ENCODE measurements around the gene HMGCR. TPM values are rescaled to one million over a fixed set of nuclear protein-coding genes. Genes with fewer than 3 reads are reported as not detected.

The HMGCR gene
- total RNA-seq, 1 experiment from 2014 or later: 224 TPM

GRCh38 chr5:75365740-75366139 lies 28.7 kb downstream of the HMGCR start:
- Mint-ChIP-seq H3K9me3 (ENCODE audit: low read depth, unreplicated experiment) (no peaks in the 10 kb centered on the region), H3K27ac (ENCODE audit: unreplicated experiment) (peak overlapping the region; percentile 51), H3K36me3 (ENCODE audit: insufficient read depth, unreplicated experiment) (peaks cover 64% of the 10 kb centered on the region), H3K4me1 (ENCODE audit: low read depth, unreplicated experiment) (no peaks in the 10 kb centered on the region), H3K27me3 (ENCODE audit: unreplicated experiment) (no peaks in the 10 kb centered on the region), H3K4me3 (ENCODE audit: low read depth, unreplicated experiment) (no peak overlapping the region)
- TF ChIP-seq, protein P1, sequence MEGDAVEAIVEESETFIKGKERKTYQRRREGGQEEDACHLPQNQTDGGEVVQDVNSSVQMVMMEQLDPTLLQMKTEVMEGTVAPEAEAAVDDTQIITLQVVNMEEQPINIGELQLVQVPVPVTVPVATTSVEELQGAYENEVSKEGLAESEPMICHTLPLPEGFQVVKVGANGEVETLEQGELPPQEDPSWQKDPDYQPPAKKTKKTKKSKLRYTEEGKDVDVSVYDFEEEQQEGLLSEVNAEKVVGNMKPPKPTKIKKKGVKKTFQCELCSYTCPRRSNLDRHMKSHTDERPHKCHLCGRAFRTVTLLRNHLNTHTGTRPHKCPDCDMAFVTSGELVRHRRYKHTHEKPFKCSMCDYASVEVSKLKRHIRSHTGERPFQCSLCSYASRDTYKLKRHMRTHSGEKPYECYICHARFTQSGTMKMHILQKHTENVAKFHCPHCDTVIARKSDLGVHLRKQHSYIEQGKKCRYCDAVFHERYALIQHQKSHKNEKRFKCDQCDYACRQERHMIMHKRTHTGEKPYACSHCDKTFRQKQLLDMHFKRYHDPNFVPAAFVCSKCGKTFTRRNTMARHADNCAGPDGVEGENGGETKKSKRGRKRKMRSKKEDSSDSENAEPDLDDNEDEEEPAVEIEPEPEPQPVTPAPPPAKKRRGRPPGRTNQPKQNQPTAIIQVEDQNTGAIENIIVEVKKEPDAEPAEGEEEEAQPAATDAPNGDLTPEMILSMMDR (IDR thresholded peaks at IDR 0.05; ENCODE audit: unreplicated experiment): no peak
- intact Hi-C loops (cut with micrococcal nuclease; ENCODE audit: unreplicated experiment): no loop called here
- no peak for DNase-seq
- BruUV-seq (replicated peaks): no TSS peak
- CTCF ChIA-PET: interaction anchor here (0.6 kb wide), 1 partner anchor 275 kb away, joined by 3 read pairs; no protein-coding TSS in a partner anchor

- Mint-ChIP-seq H3K9me3 (ENCODE audit: low read depth, unreplicated experiment) (no peaks in the 10 kb centered on the region), H3K27me3 (ENCODE audit: unreplicated experiment) (no peaks in the 10 kb centered on the region), H3K4me3 (ENCODE audit: low read depth, unreplicated experiment) (no peak overlapping the region), H3K4me1 (ENCODE audit: low read depth, unreplicated experiment) (no peaks in the 10 kb centered on the region), H3K36me3 (ENCODE audit: insufficient read depth, unreplicated experiment) (peaks cover 64% of the 10 kb centered on the region), H3K27ac (ENCODE audit: unreplicated experiment) (peak overlapping the region; percentile 13)
- CTCF ChIA-PET: no interaction called here
- intact Hi-C loops (cut with micrococcal nuclease; ENCODE audit: unreplicated experiment): no loop called here
- DNase-seq: no peak
- BruUV-seq (replicated peaks): no TSS peak
- TF ChIP-seq, protein P1 (IDR thresholded peaks at IDR 0.05; ENCODE audit: unreplicated experiment): no peak
Observed at GRCh38 chr5:75366787-75367186, 29.8 kb downstream of the HMGCR start.

DNA sequence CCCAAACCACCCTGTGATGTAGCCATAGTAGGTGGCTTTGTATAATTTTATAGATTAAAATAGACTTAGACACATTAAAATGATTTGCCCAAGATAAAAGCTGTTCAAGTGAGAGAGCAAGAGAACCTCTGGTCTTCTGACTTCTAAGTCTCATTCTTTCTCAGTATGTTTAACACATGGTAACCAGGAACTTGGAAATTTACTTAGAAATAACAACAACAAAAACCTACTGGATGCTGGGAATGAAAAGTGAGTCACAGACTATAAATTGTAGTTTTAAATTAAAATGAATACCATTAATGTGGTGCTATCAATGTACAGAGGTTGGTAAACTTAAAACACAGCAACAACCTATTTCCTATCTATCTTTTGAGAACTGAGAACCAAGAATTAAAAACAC lies 30.4 kb downstream of the HMGCR start:
- Mint-ChIP-seq H3K4me3 (ENCODE audit: low read depth, unreplicated experiment) (no peak overlapping the region), H3K9me3 (ENCODE audit: low read depth, unreplicated experiment) (no peaks in the 10 kb centered on the region), H3K27ac (ENCODE audit: unreplicated experiment) (peak overlapping the region; percentile 13), H3K4me1 (ENCODE audit: low read depth, unreplicated experiment) (no peaks in the 10 kb centered on the region), H3K27me3 (ENCODE audit: unreplicated experiment) (no peaks in the 10 kb centered on the region), H3K36me3 (ENCODE audit: insufficient read depth, unreplicated experiment) (peaks cover 58% of the 10 kb centered on the region)
- CTCF ChIA-PET: no interaction called here
- no peak for DNase-seq
- intact Hi-C loops (cut with micrococcal nuclease; ENCODE audit: unreplicated experiment): no loop called here
- TF ChIP-seq, protein P1 (IDR thresholded peaks at IDR 0.05; ENCODE audit: unreplicated experiment): no peak
- no TSS peak for BruUV-seq (replicated peaks)

DNA sequence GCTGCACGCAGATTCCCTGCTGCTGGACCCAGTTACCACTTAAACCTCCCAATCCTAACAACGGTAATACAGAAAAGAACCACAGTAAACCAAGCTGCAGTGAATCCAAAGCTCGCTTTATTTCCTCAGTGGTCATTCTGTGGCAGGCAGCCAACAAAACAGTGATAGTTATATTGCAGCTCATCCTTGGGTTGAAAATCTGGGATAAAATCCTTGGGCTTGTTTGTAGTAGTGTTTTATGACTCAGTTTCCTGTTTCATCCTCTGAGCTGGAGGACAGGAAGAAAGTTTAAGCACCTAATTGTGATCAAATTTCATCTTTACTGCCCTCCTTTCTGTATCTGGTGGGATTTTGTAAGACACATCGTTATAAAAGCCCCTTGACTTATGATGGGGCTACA lies 31.4 kb downstream of the HMGCR start:
- CTCF ChIA-PET: no interaction called here
- no peaks in the 10 kb centered on the region for H3K4me1 Mint-ChIP-seq (ENCODE audit: low read depth, unreplicated experiment)
- H3K9me3 Mint-ChIP-seq (ENCODE audit: low read depth, unreplicated experiment): no peaks in the 10 kb centered on the region
- no peak overlapping the region for H3K27ac Mint-ChIP-seq (ENCODE audit: unreplicated experiment)
- intact Hi-C loops (cut with micrococcal nuclease; ENCODE audit: unreplicated experiment): no loop called here
- no peaks in the 10 kb centered on the region for H3K27me3 Mint-ChIP-seq (ENCODE audit: unreplicated experiment)
- H3K4me3 Mint-ChIP-seq (ENCODE audit: low read depth, unreplicated experiment): no peak overlapping the region
- TF ChIP-seq, protein P1 (IDR thresholded peaks at IDR 0.05; ENCODE audit: unreplicated experiment): no peak
- DNase-seq: no peak
- peaks cover 48% of the 10 kb centered on the region for H3K36me3 Mint-ChIP-seq (ENCODE audit: insufficient read depth, unreplicated experiment)
- no TSS peak for BruUV-seq (replicated peaks)
